Activated CD4-positive, alpha-beta T cell treated with anti-CD3 and anti-CD28 coated beads for 36 hours (primary cell): Measurements from ENCODE around the gene CADM1. TPM values are rescaled to one million over a fixed set of nuclear protein-coding genes. Genes with fewer than 3 reads are reported as not detected.

Source experiments
- ATAC-seq: fragments of 200-7000 bp; cut with Tn5 transposase; one replicate; pipeline ENCODE4 v1.10.0; 2021; ENCODE audit warnings: mild to moderate bottlenecking, moderate library complexity
- CTCF ChIA-PET: fragments of 350-600 bp; sonication (Branson Sonifier 250); formaldehyde crosslinking; loops from one replicate; lab custom pipeline; 2021; ENCODE audit warnings: antibody characterized with exemption; lab: Charles Lee
- POLR2A ChIA-PET: fragments of 350-600 bp; sonication (Branson Sonifier 250); formaldehyde crosslinking; loops from one replicate; lab custom pipeline; 2021; ENCODE audit warnings: antibody characterized with exemption, inconsistent platforms; lab: Charles Lee
- DNase-seq: peaks from one replicate; pipeline ENCODE4 v3.0.0-alpha.2; 2020
- H3K27ac Mint-ChIP-seq: one replicate; pipeline ENCODE4 v1.8.0; 2021; ENCODE audit warnings: mixed read lengths
- H3K27me3 Mint-ChIP-seq: one replicate; pipeline ENCODE4 v1.8.0; 2021; ENCODE audit warnings: mixed read lengths
- H3K36me3 Mint-ChIP-seq: one replicate; pipeline ENCODE4 v1.8.0; 2021; ENCODE audit warnings: low read depth, mixed read lengths
- H3K4me1 Mint-ChIP-seq: one replicate; pipeline ENCODE4 v1.8.0; 2021; ENCODE audit warnings: mixed read lengths
- H3K4me3 Mint-ChIP-seq: one replicate; pipeline ENCODE4 v1.8.0; 2021; ENCODE audit warnings: mild to moderate bottlenecking, moderate library complexity, mixed read lengths
- H3K9me3 Mint-ChIP-seq: one replicate; pipeline ENCODE4 v1.8.0; 2021; ENCODE audit warnings: low read depth, mixed read lengths
- intact Hi-C, 2 experiments: fragments of 100-400 bp; cut with DNase I in 1 of 2; cut with micrococcal nuclease in 1 of 2; formaldehyde crosslinking; loops; one replicate each; pipeline versions ENCODE4 v1.14.2 to v1.15.1; 2022 to 2024; cut with DNase I, micrococcal nuclease
- total RNA-seq, 2 experiments: library from RNA; stranded (reverse); gene quantifications; one replicate each; pipeline ENCODE4 v1.2.3, GENCODE V29; 2021

Gene CADM1
- total RNA-seq, 2 experiments from 2014 or later: 0.58 to 0.91 TPM

DNA sequence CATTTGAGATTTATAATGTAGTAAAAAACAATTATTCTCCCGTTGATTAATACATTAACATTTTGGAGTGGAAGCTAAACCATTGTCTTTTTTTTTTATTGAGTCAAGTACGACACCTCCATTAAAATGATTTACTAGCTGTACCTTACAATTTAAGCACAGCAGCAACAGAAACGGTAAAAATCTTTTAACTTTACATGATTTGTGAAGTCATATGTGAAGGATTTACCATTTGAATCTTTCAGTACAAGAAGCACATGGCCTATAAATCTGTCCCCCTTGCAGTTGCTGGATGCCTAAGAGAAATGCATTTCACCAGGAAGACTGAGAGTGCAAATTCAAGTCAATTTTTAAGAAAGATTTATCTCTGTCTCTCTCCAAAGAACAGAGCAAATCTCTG lies 324.6 kb downstream of the CADM1 start:
- H3K36me3 Mint-ChIP-seq: no peaks in the 10 kb centered on the region
- DNase-seq (no peak), ATAC-seq (no peak)
- H3K27ac Mint-ChIP-seq: no peak overlapping the region
- H3K4me1 Mint-ChIP-seq: no peaks in the 10 kb centered on the region
- H3K9me3 Mint-ChIP-seq: no peaks in the 10 kb centered on the region
- CTCF ChIA-PET: interaction anchor here (1.2 kb wide), 1 partner anchor 10 kb away, joined by 3 read pairs; no protein-coding TSS in a partner anchor
- peaks cover 3% of the 10 kb centered on the region for H3K27me3 Mint-ChIP-seq
- intact Hi-C loops: no loop called here
- no peak overlapping the region for H3K4me3 Mint-ChIP-seq
- POLR2A ChIA-PET: interaction anchor here (0.7 kb wide), 1 partner anchor 48 kb away, joined by 4 read pairs; no protein-coding TSS in a partner anchor

DNA sequence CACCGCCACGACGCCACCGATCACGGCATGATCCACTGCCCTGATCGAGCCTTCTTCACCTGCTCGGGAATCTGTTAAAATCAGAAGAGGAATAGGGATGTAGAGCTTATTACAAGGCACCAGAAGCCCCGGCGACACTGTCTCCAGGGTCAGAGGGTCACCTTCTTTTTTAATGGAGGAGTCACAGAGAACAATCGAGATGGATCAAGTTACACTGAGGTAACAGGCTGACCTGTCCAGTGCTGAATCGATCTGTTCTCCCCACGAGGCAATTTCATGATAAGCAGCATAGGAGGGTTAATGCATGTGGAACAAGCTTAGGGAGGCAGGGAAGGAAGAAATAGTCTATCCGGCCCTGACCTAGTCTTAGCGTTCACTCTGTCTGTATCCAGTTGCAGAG lies 325.5 kb downstream of the CADM1 start:
- H3K27ac Mint-ChIP-seq: no peak overlapping the region
- H3K36me3 Mint-ChIP-seq: no peaks in the 10 kb centered on the region
- CTCF ChIA-PET: interaction anchor here (1.2 kb wide), 1 partner anchor 11 kb away, joined by 3 read pairs; no protein-coding TSS in a partner anchor
- no peaks in the 10 kb centered on the region for H3K4me1 Mint-ChIP-seq
- peaks cover 3% of the 10 kb centered on the region for H3K27me3 Mint-ChIP-seq
- POLR2A ChIA-PET: no interaction called here
- H3K4me3 Mint-ChIP-seq: no peak overlapping the region
- no peaks in the 10 kb centered on the region for H3K9me3 Mint-ChIP-seq
- intact Hi-C loops: no loop called here
- no peak for DNase-seq
- no peak for ATAC-seq

DNA sequence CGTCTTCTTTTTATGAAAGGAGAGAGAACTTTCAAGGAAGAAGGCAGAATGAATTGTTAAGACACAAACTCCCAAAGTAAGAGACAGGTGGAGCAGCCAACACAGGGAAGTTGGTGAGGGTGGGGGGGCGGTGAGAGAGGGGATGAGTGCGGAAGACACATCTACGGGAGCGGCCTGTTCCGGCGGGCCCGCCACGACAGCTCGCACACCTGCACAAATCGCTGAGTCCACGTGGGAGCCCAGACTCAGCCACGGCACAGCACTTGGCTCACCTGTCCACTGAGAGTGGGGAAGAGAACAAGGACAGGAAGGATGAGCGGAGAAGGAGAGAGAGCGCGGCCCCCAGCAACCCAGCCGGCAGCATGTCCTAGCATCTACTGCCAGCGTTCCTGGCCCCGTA lies 331.1 kb downstream of the CADM1 start:
- H3K27me3 Mint-ChIP-seq: peaks cover 7% of the 10 kb centered on the region
- no peak for DNase-seq
- no peak overlapping the region for H3K4me3 Mint-ChIP-seq
- H3K9me3 Mint-ChIP-seq: no peaks in the 10 kb centered on the region
- H3K36me3 Mint-ChIP-seq: no peaks in the 10 kb centered on the region
- no peak overlapping the region for H3K27ac Mint-ChIP-seq
- ChIA-PET CTCF (no interaction called here), POLR2A (no interaction called here)
- H3K4me1 Mint-ChIP-seq: no peaks in the 10 kb centered on the region
- intact Hi-C loops: no loop called here
- no peak for ATAC-seq

DNA sequence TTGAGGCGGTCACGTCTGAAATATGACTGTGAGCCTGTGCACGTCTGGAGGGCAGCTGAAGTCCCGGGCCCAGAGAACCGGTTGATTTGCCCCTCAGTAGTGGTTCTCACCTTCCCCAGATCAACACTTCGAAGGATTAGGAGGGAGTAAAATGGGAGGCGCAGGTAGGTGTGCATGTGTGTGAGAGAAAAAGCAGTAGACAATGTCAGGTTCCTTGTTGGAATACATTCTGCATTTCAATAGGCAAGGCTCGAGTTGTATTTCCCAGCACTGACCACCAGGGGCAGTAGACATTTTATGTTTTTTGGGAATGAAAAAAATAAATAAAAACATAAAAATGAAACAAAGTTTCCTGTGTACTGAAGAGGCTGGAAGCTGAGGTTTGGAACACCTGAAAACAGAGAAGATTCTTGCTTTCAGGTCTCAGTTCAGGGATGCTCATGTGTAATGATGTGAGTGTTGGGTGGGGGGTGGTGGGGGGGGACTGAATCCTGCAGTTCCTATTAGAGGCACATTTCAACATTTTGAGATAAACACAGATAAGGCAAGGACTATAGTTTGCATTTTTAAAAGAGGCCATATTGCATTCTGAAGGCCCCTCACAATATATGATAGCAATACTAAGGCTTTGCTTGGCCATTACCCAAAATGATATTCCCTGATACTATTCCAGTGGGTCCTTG lies 333.9 kb downstream of the CADM1 start:
- H3K27ac Mint-ChIP-seq: no peak overlapping the region
- intact Hi-C loops: no loop called here
- H3K4me1 Mint-ChIP-seq: no peaks in the 10 kb centered on the region
- H3K9me3 Mint-ChIP-seq: no peaks in the 10 kb centered on the region
- no peaks in the 10 kb centered on the region for H3K36me3 Mint-ChIP-seq
- peak; percentile 39 for DNase-seq
- H3K27me3 Mint-ChIP-seq: peaks cover 12% of the 10 kb centered on the region
- ChIA-PET CTCF (interaction anchor here (0.5 to 0.7 kb wide), 3 partner anchors 18 to 494 kb away, joined by 3 read pairs; no protein-coding TSS in a partner anchor), POLR2A (no interaction called here)
- H3K4me3 Mint-ChIP-seq: no peak overlapping the region
- ATAC-seq: no peak

DNA sequence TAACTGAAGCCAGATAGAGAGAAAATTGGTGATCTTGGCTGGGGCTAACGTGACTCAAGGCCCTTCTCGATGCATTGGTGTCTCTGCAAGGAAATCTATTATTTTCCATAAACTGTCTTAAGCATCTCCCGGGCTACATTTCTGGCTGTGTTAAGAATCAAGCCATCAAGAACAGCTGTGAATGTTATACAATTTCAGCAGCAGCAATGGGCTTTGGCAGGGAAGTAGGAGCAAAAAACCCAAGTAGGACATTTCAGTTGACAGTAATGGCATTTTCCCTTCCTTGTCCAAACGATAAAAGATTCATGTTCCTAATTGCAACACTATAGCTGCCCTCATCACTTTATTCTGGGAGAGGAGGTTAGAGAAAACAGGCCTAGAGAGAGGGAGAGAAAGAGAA lies 335.0 kb downstream of the CADM1 start:
- Mint-ChIP-seq H3K4me3 (no peak overlapping the region), H3K9me3 (no peaks in the 10 kb centered on the region), H3K27ac (no peak overlapping the region), H3K27me3 (peaks cover 15% of the 10 kb centered on the region), H3K36me3 (no peaks in the 10 kb centered on the region), H3K4me1 (no peaks in the 10 kb centered on the region)
- DNase-seq (no peak), ATAC-seq (no peak)
- intact Hi-C loops: no loop called here
- POLR2A ChIA-PET: no interaction called here
- CTCF ChIA-PET: interaction anchor here (0.8 kb wide), 1 partner anchor 21 kb away, joined by 3 read pairs; no protein-coding TSS in a partner anchor

DNA sequence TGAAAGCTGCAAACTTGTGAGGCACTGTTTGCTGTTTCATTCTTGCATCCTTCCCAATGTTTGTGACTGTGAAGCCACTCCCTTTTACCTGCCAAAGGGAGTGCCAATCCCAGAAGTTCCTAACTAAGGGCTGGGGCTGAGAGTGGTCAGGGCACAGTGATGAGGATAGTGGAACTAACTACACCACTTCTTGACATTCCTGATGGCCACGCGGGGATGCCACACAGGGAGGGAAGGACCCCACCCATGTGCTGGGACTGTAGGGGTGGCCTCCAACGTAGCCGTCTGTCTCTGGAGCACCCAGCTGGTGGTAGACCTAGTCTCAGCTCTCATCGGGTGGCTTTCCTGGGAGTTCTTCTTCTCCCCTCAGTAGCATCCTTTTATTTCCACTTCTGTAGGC lies 335.5 kb downstream of the CADM1 start:
- Mint-ChIP-seq H3K9me3 (no peaks in the 10 kb centered on the region), H3K4me3 (no peak overlapping the region), H3K27ac (no peak overlapping the region), H3K4me1 (no peaks in the 10 kb centered on the region), H3K27me3 (peaks cover 18% of the 10 kb centered on the region), H3K36me3 (no peaks in the 10 kb centered on the region)
- DNase-seq: no peak
- ATAC-seq: no peak
- intact Hi-C loops: no loop called here
- CTCF ChIA-PET: no interaction called here
- POLR2A ChIA-PET: no interaction called here

DNA sequence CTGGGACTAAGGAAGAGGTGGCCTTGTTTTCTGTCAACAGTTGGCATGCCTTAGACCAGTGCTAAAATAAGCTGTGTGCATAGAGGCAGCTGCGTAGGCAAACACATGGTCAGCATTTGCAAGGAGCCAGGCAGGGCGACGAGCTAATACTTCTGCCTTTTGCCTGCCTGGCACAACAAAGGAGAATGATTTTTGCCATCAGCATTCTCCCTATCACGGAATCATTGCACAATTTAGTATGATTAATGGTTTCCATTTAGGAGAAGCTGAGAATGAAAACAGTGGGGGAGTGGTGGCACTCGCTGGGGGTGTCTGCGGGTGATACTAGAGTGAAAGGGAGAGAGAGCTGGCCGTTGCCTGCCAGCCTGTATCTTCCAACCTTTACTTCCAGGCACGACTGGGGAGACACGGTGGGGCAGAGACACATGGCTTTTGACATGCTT lies 336.0 kb downstream of the CADM1 start:
- Mint-ChIP-seq H3K9me3 (no peaks in the 10 kb centered on the region), H3K36me3 (no peaks in the 10 kb centered on the region), H3K4me1 (no peaks in the 10 kb centered on the region), H3K4me3 (no peak overlapping the region), H3K27me3 (peaks cover 19% of the 10 kb centered on the region), H3K27ac (no peak overlapping the region)
- intact Hi-C loops: no loop called here
- DNase-seq (no peak), ATAC-seq (no peak)
- CTCF ChIA-PET: no interaction called here
- POLR2A ChIA-PET: no interaction called here

DNA sequence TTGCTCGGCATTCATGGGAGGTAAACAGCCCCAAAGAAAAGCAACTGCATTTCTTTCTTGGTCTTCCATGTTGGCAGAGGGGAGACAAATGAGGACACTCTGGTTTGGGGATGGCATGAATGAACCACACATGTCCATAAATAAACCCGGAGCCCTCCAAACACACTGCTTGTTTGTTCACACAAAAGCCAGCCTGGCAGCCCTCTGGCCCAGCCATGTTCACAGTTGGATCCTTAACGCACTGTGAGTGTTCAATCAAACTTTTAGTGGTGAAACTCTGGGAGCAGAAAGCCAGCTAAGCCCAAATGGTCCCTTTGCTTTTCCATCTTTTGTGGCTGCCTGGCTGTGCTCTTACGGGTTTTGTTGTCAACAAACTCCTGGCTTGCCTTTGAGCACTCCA lies 336.8 kb downstream of the CADM1 start:
- CTCF ChIA-PET: no interaction called here

DNA sequence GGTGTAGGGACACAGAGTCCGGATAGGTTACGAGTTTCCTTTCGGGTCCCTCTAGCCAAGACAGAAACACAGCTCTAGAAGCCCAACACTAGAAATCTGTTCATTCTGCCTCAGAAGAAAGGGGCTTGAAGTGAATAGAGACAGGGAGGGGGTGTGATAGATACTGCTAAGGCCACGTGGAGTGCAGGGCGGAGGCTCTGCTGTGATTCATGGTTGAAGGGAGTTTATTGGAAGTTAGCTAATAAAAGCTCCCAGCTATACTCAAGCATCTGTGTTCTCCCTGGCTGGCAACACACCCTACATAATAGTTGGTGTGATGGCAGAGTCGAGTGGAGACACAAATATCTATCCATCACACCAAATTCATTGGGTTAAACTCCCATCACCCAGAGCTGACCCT lies 337.4 kb downstream of the CADM1 start:
- H3K4me1 Mint-ChIP-seq: no peaks in the 10 kb centered on the region
- POLR2A ChIA-PET: no interaction called here
- intact Hi-C loops: no loop called here
- ATAC-seq: no peak
- H3K9me3 Mint-ChIP-seq: no peaks in the 10 kb centered on the region
- peaks cover 19% of the 10 kb centered on the region for H3K27me3 Mint-ChIP-seq
- no peak for DNase-seq
- no peak overlapping the region for H3K4me3 Mint-ChIP-seq
- H3K36me3 Mint-ChIP-seq: no peaks in the 10 kb centered on the region
- no peak overlapping the region for H3K27ac Mint-ChIP-seq
- CTCF ChIA-PET: no interaction called here

More for the DNA sequence above, 336.8 kb downstream of the CADM1 start:
- Mint-ChIP-seq H3K4me1 (no peaks in the 10 kb centered on the region), H3K27me3 (peaks cover 19% of the 10 kb centered on the region), H3K36me3 (no peaks in the 10 kb centered on the region), H3K9me3 (no peaks in the 10 kb centered on the region), H3K27ac (no peak overlapping the region), H3K4me3 (no peak overlapping the region)
- DNase-seq (no peak), ATAC-seq (no peak)
- intact Hi-C loops: no loop called here
- POLR2A ChIA-PET: no interaction called here

DNA sequence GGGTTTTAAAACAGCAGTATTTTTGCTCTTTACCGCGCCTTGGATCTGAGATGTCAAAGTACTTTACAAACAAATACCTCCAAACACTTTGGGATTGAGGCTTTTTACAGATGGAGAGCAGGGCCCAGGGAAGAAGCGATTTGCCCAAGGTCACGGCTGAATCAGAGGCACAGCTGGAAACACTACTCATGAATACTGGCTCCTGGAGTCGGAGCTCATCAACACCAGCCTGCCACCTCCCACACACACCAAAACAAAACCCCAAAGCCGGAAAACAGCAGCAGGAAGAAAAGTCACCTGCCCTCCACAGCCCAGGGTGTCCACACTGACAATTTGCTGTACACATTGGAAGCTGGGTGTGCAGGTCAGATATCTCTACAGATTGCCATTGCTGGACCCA lies 339.4 kb downstream of the CADM1 start:
- DNase-seq: no peak
- Mint-ChIP-seq H3K27me3 (peaks cover 22% of the 10 kb centered on the region), H3K9me3 (no peaks in the 10 kb centered on the region), H3K27ac (no peak overlapping the region), H3K4me1 (no peaks in the 10 kb centered on the region), H3K4me3 (no peak overlapping the region), H3K36me3 (no peaks in the 10 kb centered on the region)
- ChIA-PET CTCF (no interaction called here), POLR2A (no interaction called here)
- intact Hi-C loops: no loop called here
- ATAC-seq: no peak

DNA sequence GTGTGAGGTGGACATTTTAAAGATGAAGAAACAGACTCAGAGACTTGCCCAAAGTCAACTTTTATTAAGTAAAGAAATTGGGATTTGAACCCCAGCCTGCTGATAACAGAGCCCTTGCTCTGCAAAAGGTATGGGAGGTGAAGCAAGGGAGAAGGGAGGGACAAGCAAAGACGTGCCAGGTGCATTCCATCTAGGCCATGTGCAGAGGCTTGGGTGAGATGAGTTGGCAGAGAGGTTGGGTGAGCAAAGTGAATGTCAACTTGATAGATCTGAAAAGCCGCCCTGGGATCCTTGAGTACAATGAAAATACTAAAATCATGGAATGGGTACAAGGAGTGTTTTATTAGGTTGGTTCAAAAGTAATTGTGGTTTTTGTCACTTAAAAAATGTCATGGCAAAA lies 341.3 kb downstream of the CADM1 start:
- POLR2A ChIA-PET: no interaction called here
- Mint-ChIP-seq H3K27ac (no peak overlapping the region), H3K9me3 (no peaks in the 10 kb centered on the region), H3K36me3 (no peaks in the 10 kb centered on the region), H3K4me3 (no peak overlapping the region), H3K4me1 (no peaks in the 10 kb centered on the region), H3K27me3 (peaks cover 18% of the 10 kb centered on the region)
- intact Hi-C loops: no loop called here
- CTCF ChIA-PET: no interaction called here
- DNase-seq: no peak
- no peak for ATAC-seq

DNA sequence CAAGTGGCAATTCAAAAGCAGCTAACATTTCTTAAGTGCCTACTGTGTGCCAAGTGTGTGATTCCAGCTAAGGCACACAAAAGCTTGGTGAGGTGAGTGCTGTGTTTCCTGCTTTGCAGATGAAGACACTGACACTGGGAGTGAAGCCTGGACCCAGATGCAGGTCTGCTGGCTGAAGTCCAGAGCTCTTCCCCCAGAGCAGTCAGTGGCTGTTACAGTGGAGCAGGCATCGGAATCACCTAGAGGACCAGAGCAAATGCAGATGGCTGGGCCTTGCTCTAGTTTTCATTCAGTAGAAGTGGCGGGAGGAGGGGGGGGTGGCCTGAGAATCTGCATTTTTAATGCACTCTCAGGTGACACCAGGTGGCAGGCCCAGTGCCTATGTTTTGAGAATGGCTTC lies 342.3 kb downstream of the CADM1 start:
- H3K4me1 Mint-ChIP-seq: no peaks in the 10 kb centered on the region
- ATAC-seq: no peak
- intact Hi-C loops: no loop called here
- no peak overlapping the region for H3K27ac Mint-ChIP-seq
- CTCF ChIA-PET: no interaction called here
- POLR2A ChIA-PET: no interaction called here
- H3K4me3 Mint-ChIP-seq: no peak overlapping the region
- DNase-seq: no peak
- H3K27me3 Mint-ChIP-seq: peaks cover 20% of the 10 kb centered on the region
- H3K36me3 Mint-ChIP-seq: no peaks in the 10 kb centered on the region
- no peaks in the 10 kb centered on the region for H3K9me3 Mint-ChIP-seq
